Ascending aorta (tissue), 2 donors: Measurements from ENCODE around the gene PDPK1. TPM values are rescaled to one million over a fixed set of nuclear protein-coding genes. Genes with fewer than 3 reads are reported as not detected.
"Not testable (repeated sequence)": the region's sequence is repeated elsewhere in the genome, so short reads cannot be mapped to it uniquely, and the experiment has no call there.

Experiments used
- DNase-seq, 2 donors: peaks; one replicate each; pipeline ENCODE4 v3.0.0-alpha.2; 2019; ENCODE audit warnings: low spot score in 2 of 2
- H3K27ac ChIP-seq, 2 donors: fragments of 200-600 bp; sonication (generic); one replicate each; pipeline ENCODE4 v1.5.1; 2016 to 2017; ENCODE audit warnings: mild to moderate bottlenecking in 1 of 2
- H3K27me3 ChIP-seq: fragments of 200-600 bp; sonication (generic); one replicate; pipeline ENCODE4 v1.5.1; 2017
- H3K36me3 ChIP-seq, 2 donors: fragments of 200-600 bp; sonication (generic); one replicate each; pipeline ENCODE4 v1.5.1; 2016
- H3K4me1 ChIP-seq, 2 donors: fragments of 200-600 bp; sonication (generic); one replicate each; pipeline ENCODE4 v1.5.1; 2016 to 2017; ENCODE audit warnings: mild to moderate bottlenecking in 1 of 2
- H3K4me3 ChIP-seq, 2 donors: fragments of 200-600 bp; sonication (generic); one replicate each; pipeline ENCODE4 v1.5.1; 2016 to 2017; ENCODE audit warnings: mild to moderate bottlenecking in 1 of 2
- H3K9me3 ChIP-seq, 2 donors: fragments of 200-600 bp; sonication (generic); one replicate each; pipeline ENCODE4 v1.5.1; 2016
- CTCF ChIP-seq, 3 experiments: fragments of 200-600 bp in 2 of 3; fragments of 450-650 bp in 1 of 3; sonication (generic) in 2 of 3; IDR thresholded peaks; one replicate each; pipeline ENCODE4 v1.5.1; 2016 to 2019; ENCODE audit warnings: antibody characterized with exemption in 3 of 3, mild to moderate bottlenecking in 1 of 3, moderate library complexity in 1 of 3
- intact Hi-C: fragments of 100-400 bp; cut with DNase I; formaldehyde crosslinking; loops from one replicate; pipeline ENCODE4 v1.15.1; 2023
- total RNA-seq: library from RNA; depleted of rRNA; stranded (reverse); fragments of >200 nt; gene quantifications from one replicate; pipeline ENCODE4 v1.1.0, GENCODE V29; 2016

PDPK1 gene
- total RNA-seq, 1 donor from 2014 or later, result 23.2 TPM

DNA sequence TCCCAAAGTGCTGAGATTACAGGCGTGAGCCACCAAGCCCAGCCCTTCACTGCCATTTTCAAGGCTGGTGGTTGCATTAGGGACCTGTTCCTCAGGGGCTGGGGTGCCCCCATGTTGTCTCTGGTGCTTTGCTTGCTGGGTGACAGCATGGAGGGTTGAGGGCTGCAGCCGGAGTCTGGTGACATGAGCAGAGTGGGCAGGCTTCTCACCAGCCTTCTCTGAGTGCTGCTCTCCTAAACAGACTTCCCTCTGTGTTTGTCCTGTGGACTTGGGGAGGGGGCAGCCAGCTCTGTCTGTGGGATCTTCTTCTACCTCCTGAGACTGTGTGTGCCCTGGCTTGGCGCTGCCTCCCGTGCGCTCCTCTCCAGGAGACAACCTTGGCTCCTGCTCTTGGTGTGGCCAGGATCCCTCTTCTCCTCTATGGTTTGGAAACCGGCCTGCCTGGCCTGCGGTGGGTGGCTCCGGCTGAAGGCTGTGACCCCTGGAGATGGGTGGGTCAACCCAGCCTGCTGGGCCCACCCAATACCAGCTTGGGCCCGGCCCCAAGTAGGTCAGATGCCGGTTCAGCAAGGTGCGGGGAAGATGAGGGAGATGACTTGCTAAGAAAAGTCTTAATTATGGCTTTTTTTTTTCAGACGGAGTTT is 72.1 kb downstream of the PDPK1 start:
- Histone ChIP-seq H3K36me3 (peaks cover 17 to 19% of the 10 kb centered on the region in 2 donors), H3K27ac (no peak overlapping the region), H3K9me3 (no peaks in the 10 kb centered on the region), H3K4me1 (no peaks in the 10 kb centered on the region), H3K4me3 (no peak overlapping the region), H3K27me3 (no peaks in the 10 kb centered on the region)
- intact Hi-C loops, result no loop called here
- no peak for TF ChIP-seq CTCF (IDR thresholded peaks at IDR 0.05)
- no peak for DNase-seq

GRCh38 chr16:2610781-2611498 is 73.1 kb downstream of the PDPK1 start:
- intact Hi-C loops, result no loop called here
- Histone ChIP-seq H3K27ac (no peak overlapping the region), H3K36me3 (peaks cover 19 to 21% of the 10 kb centered on the region in 2 donors), H3K4me1 (no peaks in the 10 kb centered on the region), H3K4me3 (no peak overlapping the region), H3K27me3 (no peaks in the 10 kb centered on the region), H3K9me3 (no peaks in the 10 kb centered on the region)
- no peak for DNase-seq
- no peak for TF ChIP-seq CTCF (IDR thresholded peaks at IDR 0.05)

DNA sequence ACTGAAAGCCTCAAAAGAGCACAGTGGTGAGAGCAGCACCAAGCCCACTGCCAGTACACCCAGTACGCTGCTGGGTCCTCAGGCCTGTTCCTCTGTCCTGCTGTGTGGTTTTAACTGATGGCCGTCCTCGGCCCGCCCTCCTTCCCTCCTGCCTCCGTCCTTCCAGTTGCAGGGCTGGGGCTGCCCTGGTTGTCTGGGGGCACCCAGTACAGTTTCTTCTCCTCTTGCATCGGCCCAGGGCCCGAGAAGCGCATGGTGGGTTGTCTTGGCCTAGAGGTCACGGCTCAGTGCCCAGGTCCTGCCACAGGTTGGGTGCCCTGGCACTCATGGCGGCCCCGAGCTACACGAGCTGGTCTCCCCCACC is 73.7 kb downstream of the PDPK1 start:
- H3K9me3 ChIP-seq, result no peaks in the 10 kb centered on the region
- H3K4me3 ChIP-seq, result no peak overlapping the region
- H3K36me3 ChIP-seq, result peaks cover 19 to 21% of the 10 kb centered on the region in 2 donors
- intact Hi-C loops, result no loop called here
- no peaks in the 10 kb centered on the region for H3K27me3 ChIP-seq
- DNase-seq, result no peak
- no peak overlapping the region for H3K27ac ChIP-seq
- TF ChIP-seq CTCF (IDR thresholded peaks at IDR 0.05), result no peak
- no peaks in the 10 kb centered on the region for H3K4me1 ChIP-seq

- H3K27me3 ChIP-seq, H3K4me3 ChIP-seq, H3K9me3 ChIP-seq, H3K4me1 ChIP-seq, intact Hi-C loops, H3K27ac ChIP-seq, DNase-seq: not testable (repeated sequence)
- peaks cover 19 to 21% of the 10 kb centered on the region in 2 donors for H3K36me3 ChIP-seq
Measured at GRCh38 chr16:2611877-2612276, 74.1 kb downstream of the PDPK1 start.

- intact Hi-C loops, H3K4me1 ChIP-seq, H3K9me3 ChIP-seq, H3K27ac ChIP-seq, H3K4me3 ChIP-seq, DNase-seq, H3K27me3 ChIP-seq: not testable (repeated sequence)
- peaks cover 19 to 21% of the 10 kb centered on the region in 2 donors for H3K36me3 ChIP-seq
Measured at GRCh38 chr16:2613251-2613650, 75.4 kb downstream of the PDPK1 start.

GRCh38 chr16:2614761-2615191 is 77.0 kb downstream of the PDPK1 start:
- no peak for DNase-seq
- TF ChIP-seq CTCF (IDR thresholded peaks at IDR 0.05), result no peak
- Histone ChIP-seq H3K4me1 (no peaks in the 10 kb centered on the region), H3K36me3 (peaks cover 19 to 21% of the 10 kb centered on the region in 2 donors), H3K4me3 (no peak overlapping the region), H3K27ac (no peak overlapping the region), H3K27me3 (no peaks in the 10 kb centered on the region), H3K9me3 (no peaks in the 10 kb centered on the region)
- intact Hi-C loops, result no loop called here

GRCh38 chr16:2618964-2619363 is 81.1 kb downstream of the PDPK1 start:
- H3K36me3 ChIP-seq, H3K27me3 ChIP-seq, H3K4me3 ChIP-seq, DNase-seq, H3K27ac ChIP-seq, intact Hi-C loops, H3K9me3 ChIP-seq, H3K4me1 ChIP-seq: not testable (repeated sequence)

DNA sequence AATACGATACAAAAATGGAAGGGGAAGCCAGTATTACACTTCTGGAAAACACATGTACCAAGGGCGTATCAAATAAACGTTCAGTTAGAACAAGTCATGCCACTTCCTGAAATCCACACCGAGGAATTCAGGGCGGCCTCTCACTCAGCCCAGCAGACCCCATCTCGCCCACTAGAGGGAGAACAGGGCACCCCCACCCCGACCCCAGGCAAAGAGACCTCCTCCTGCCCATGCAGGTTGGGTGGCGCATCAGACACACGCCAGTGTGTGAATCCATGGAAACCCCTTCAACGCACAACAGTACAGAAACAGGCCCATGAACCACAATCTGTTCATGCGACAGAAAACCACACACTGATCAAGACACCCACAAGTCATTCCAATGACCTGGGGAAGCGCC is 81.8 kb downstream of the PDPK1 start:
- H3K27me3 ChIP-seq, H3K4me3 ChIP-seq, H3K36me3 ChIP-seq, H3K27ac ChIP-seq, H3K4me1 ChIP-seq, DNase-seq, H3K9me3 ChIP-seq, intact Hi-C loops: not testable (repeated sequence)

- H3K4me3 ChIP-seq, result not testable (repeated sequence)
Measured at GRCh38 chr16:2620870-2621269, 83.0 kb downstream of the PDPK1 start.

DNA sequence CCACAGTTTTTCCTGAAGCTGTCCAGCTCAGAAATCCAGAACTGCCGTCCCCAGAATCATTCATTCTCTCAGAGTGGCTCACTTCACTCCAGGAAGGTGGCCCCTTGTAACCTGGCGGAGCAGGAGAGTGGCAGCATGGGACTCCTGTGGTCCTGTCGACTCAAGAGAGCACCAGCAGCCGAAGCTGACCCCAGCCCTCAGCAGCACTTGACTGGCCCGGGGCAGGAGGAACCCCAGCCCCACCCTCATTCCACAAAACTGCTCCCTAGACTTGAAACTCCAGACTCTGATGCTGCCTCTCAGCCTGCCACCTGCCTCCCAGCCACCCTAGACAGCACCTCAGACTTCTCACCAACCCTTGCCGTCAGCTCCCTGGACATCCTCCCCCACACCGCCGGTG is 83.6 kb downstream of the PDPK1 start:
- H3K36me3 ChIP-seq, DNase-seq, H3K9me3 ChIP-seq, H3K4me3 ChIP-seq, intact Hi-C loops, H3K4me1 ChIP-seq, H3K27me3 ChIP-seq, H3K27ac ChIP-seq: not testable (repeated sequence)

More at GRCh38 chr16:2620870-2621269, 83.0 kb downstream of the PDPK1 start:
- H3K36me3 ChIP-seq, H3K9me3 ChIP-seq, DNase-seq, intact Hi-C loops, H3K27me3 ChIP-seq, H3K4me1 ChIP-seq, H3K27ac ChIP-seq: not testable (repeated sequence)
